Lower lobe of right lung (tissue), 2 donors: ENCODE measurements around the gene CDH5. TPM values are rescaled to one million over a fixed set of nuclear protein-coding genes. Genes with fewer than 3 reads are reported as not detected.

ENCODE experiments used
- ATAC-seq, 2 donors: fragments of 200-7000 bp; cut with Tn5 transposase; one replicate each; pipeline ENCODE4 v1.9.1; 2020 to 2022; ENCODE audit warnings: mild to moderate bottlenecking in 2 of 2, moderate library complexity in 2 of 2
- DNase-seq: peaks from one replicate; pipeline ENCODE4 v3.0.0-alpha.2; 2020
- H3K27ac ChIP-seq: fragments of 200-600 bp; one replicate; pipeline ENCODE4 v1.8.0; 2022
- H3K27me3 ChIP-seq: fragments of 200-600 bp; one replicate; pipeline ENCODE4 v1.8.0; 2022; ENCODE audit warnings: low read depth
- H3K36me3 ChIP-seq: fragments of 200-600 bp; one replicate; pipeline ENCODE4 v1.8.0; 2022; ENCODE audit warnings: mild to moderate bottlenecking
- H3K4me1 ChIP-seq: fragments of 200-600 bp; one replicate; pipeline ENCODE4 v1.8.0; 2022
- H3K4me3 ChIP-seq: fragments of 200-600 bp; one replicate; pipeline ENCODE4 v1.8.0; 2022; ENCODE audit warnings: mild to moderate bottlenecking
- H3K9me3 ChIP-seq: fragments of 200-600 bp; one replicate; pipeline ENCODE4 v1.8.0; 2022
- CTCF ChIP-seq: fragments of 200-600 bp; IDR thresholded peaks from one replicate; pipeline ENCODE4 v1.8.0; 2022; ENCODE audit warnings: antibody characterized with exemption, mild to moderate bottlenecking
- intact Hi-C: fragments of 100-400 bp; cut with DNase I; formaldehyde crosslinking; loops from one replicate; pipeline ENCODE4 v1.11.0; 2022
- total RNA-seq: library from RNA; stranded (reverse); fragmentation: NEBNext Ultra II Directional; extraction: Animal tissue kit (Norgen Biotek cat#: 25700); gene quantifications from one replicate; pipeline ENCODE4 v1.2.1, GENCODE V29; 2021
- donor health status: DM: no; HTN: yes; CAD: no; lungs with severe emphysema.

CDH5 gene
- total RNA-seq, 1 donor from 2014 or later: 128 TPM

DNA sequence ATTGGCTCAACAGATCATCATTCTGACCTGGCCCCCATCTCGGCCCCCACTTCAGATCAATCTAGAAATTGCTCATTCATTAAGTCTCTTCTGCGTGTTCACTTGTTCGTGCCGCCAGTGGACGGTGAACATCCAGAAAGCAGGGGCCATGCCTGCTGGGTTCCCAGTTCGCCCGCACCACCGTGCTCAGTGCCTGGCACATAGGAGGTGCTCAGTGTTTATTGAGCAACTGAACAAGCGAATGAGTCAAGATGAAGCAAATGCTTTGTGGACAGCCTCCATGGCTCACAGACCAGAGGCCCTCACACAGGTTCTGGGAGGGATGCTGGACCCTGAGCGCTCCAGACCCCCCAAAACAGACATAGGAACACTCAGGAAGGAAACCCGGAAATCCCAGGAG is 74.5 kb downstream of the CDH5 start:
- no peak overlapping the region for H3K27ac ChIP-seq
- H3K27me3 ChIP-seq: no peaks in the 10 kb centered on the region
- H3K36me3 ChIP-seq: no peaks in the 10 kb centered on the region
- intact Hi-C loops: no loop called here
- no peaks in the 10 kb centered on the region for H3K4me1 ChIP-seq
- H3K9me3 ChIP-seq: no peaks in the 10 kb centered on the region
- TF ChIP-seq CTCF: no peak
- no peak for ATAC-seq
- H3K4me3 ChIP-seq: no peak overlapping the region
- no peak for DNase-seq

GRCh38 chr16:66441586-66442375 is 75.3 kb downstream of the CDH5 start:
- no peaks in the 10 kb centered on the region for H3K36me3 ChIP-seq
- no peak for ATAC-seq
- H3K27me3 ChIP-seq: no peaks in the 10 kb centered on the region
- no peak for DNase-seq
- intact Hi-C loops: no loop called here
- TF ChIP-seq CTCF: no peak
- H3K4me3 ChIP-seq: no peak overlapping the region
- no peaks in the 10 kb centered on the region for H3K4me1 ChIP-seq
- H3K9me3 ChIP-seq: no peaks in the 10 kb centered on the region
- H3K27ac ChIP-seq: no peak overlapping the region

DNA sequence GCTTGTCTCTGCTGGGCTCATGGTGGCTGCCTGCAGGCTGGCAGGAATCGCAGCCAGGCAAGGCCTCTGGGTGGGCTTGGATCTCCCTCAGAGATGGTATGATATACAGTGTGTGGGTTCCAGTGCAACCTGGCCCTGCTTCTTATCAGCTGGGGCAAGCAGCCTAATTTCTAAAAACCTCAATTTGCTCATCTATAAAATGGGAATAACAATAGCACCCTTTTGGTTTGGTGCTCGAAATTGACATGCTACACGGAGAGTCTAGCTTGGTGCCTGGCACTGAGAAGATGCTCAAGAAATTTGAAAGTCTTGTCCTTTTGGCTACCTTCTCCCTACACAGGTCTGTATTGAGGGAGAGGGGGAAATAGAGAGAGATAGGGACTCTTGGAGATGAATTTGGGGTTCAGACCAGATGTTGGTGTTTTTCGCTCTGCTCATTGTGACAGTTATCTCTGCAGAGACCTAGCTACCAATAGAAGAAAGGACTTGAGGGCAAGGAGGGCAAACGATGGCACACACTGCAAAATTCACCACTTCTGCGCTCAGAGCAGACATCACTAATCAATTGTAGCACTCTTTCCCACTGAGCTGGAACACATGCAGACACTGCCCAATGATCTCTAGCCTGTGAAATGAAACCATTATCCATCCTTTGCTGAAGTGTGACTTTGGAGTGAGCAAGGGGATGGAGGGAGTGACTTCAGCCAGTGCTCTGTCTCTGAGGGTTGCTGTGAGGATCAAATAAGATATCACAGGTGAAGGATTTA is 76.2 kb downstream of the CDH5 start:
- Histone ChIP-seq H3K36me3 (no peaks in the 10 kb centered on the region), H3K27me3 (no peaks in the 10 kb centered on the region), H3K9me3 (no peaks in the 10 kb centered on the region), H3K4me3 (no peak overlapping the region), H3K27ac (no peak overlapping the region), H3K4me1 (no peaks in the 10 kb centered on the region)
- intact Hi-C loops: no loop called here
- DNase-seq: no peak
- no peak for ATAC-seq
- no peak for TF ChIP-seq CTCF

DNA sequence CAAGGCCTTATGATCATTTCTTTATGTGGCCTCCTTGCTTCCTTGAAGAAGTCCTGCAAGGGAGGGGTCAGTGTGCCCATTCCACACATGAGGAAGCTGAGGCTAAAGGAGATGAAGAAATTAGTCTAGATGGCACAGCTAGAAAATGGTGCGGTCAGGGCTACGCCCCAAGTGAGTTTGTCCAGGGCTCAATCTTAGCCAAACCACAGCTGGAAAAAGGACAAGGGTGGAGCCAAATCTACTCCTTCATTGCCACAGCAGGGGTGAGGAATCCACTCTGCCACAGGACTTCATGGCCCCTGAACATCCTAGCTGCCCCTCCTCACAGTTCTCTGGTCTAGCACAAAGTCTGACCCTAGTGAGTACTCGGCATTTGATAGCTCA is 76.8 kb downstream of the CDH5 start:
- intact Hi-C loops: no loop called here
- ATAC-seq (peak in 1 of 2 donors; percentile 64), DNase-seq (no peak)
- H3K27me3 ChIP-seq: no peaks in the 10 kb centered on the region
- no peaks in the 10 kb centered on the region for H3K9me3 ChIP-seq
- H3K27ac ChIP-seq: no peak overlapping the region
- no peak overlapping the region for H3K4me3 ChIP-seq
- TF ChIP-seq CTCF: no peak
- no peaks in the 10 kb centered on the region for H3K4me1 ChIP-seq
- H3K36me3 ChIP-seq: no peaks in the 10 kb centered on the region

DNA sequence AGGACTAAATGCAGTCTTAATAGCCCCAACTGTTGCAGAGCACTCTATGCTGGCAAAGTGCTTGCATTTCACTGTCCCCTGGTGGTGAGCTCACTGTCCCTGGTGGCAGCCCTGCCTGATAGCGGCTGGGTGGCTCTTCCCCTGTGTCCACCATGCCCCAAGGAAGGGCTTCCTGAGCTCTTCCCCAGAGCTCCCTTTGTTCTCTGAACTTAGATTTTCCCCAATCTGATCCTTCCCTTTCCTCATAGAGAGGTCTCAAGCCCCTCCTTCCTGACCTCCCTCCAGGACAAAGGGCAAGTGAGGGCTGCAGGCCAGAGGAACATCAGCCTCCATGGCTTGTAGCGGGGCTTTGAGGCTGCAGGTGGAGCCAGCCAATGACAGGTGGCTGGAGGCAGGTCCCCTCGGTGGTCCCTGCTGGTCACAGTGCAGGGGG is 77.6 kb downstream of the CDH5 start:
- Histone ChIP-seq H3K4me1 (no peaks in the 10 kb centered on the region), H3K9me3 (no peaks in the 10 kb centered on the region), H3K4me3 (no peak overlapping the region), H3K36me3 (no peaks in the 10 kb centered on the region), H3K27me3 (no peaks in the 10 kb centered on the region), H3K27ac (no peak overlapping the region)
- TF ChIP-seq CTCF: no peak
- intact Hi-C loops: no loop called here
- ATAC-seq (no peak), DNase-seq (no peak)
